A549 (cell line): ENCODE measurements around the gene ZFAND6.
"Not testable (repeated sequence)": the region's sequence is repeated elsewhere in the genome, so short reads cannot be mapped to it uniquely, and the experiment has no call there.

Source experiments
- POLR2A ChIP-seq: IDR thresholded peaks from 2 replicates; pipeline ENCODE4 v1.6.1; 2012; ENCODE audit warnings: mild to moderate bottlenecking, low read length
- TP53 ChIP-seq: fragments of 250-450 bp; sonication (Bioruptor Pico); IDR thresholded peaks from 2 replicates; pipeline ENCODE4 v1.5.0; 2021; ENCODE audit warnings: mild to moderate bottlenecking, moderate library complexity

GRCh38 chr15:80099662-80100061 is 40.2 kb downstream of the ZFAND6 start:
- not testable (repeated sequence) for TF ChIP-seq TP53 (CRISPR knock-in tag); POLR2A
